Activated CD8-positive, alpha-beta memory T cell treated with anti-CD3 and anti-CD28 coated beads for 48 hours (primary cell): ENCODE data around the gene HOXC9.

Experiments used
- DNase-seq, 3 experiments: peaks; one replicate each; pipeline ENCODE4 v3.0.0-alpha.2; 2020; ENCODE audit warnings: low read depth in 2 of 3, low spot score in 2 of 3

HOXC9 gene

GRCh38 chr12:54051026-54051842 lies 51.3 kb downstream of the HOXC9 start:
- no peak for DNase-seq

- DNase-seq: no peak
Measured at GRCh38 chr12:54051874-54052437, 52.0 kb downstream of the HOXC9 start.

GRCh38 chr12:54052438-54053002 lies 52.6 kb downstream of the HOXC9 start:
- no peak for DNase-seq
